ENCODE data around the gene EPM2A. TPM values are rescaled to one million over a fixed set of nuclear protein-coding genes. Genes with fewer than 3 reads are reported as not detected.

The EPM2A gene
- total and polyA plus RNA-seq, 2 experiments from 2014 or later, result 3.7 to 17.8 TPM

DNA sequence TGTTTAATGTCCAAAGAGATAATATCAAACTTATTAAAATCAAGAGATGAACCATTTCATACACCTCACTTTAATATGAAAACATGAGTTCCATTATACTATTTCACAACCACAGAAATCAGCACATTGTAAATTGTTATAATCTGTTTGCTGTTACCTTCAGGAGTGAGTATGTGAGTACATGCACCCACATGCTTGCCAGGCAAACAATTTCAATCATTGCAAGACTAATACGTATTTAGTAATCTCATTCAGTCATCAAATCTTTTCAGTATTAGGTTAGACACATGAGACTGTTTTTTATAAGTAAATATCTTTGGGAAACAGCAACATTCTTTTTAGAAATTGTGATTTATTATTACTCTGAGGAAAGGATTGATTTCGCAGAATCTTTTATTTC is 9.3 kb upstream of the EPM2A start:
- TF ChIP-seq, protein P1, sequence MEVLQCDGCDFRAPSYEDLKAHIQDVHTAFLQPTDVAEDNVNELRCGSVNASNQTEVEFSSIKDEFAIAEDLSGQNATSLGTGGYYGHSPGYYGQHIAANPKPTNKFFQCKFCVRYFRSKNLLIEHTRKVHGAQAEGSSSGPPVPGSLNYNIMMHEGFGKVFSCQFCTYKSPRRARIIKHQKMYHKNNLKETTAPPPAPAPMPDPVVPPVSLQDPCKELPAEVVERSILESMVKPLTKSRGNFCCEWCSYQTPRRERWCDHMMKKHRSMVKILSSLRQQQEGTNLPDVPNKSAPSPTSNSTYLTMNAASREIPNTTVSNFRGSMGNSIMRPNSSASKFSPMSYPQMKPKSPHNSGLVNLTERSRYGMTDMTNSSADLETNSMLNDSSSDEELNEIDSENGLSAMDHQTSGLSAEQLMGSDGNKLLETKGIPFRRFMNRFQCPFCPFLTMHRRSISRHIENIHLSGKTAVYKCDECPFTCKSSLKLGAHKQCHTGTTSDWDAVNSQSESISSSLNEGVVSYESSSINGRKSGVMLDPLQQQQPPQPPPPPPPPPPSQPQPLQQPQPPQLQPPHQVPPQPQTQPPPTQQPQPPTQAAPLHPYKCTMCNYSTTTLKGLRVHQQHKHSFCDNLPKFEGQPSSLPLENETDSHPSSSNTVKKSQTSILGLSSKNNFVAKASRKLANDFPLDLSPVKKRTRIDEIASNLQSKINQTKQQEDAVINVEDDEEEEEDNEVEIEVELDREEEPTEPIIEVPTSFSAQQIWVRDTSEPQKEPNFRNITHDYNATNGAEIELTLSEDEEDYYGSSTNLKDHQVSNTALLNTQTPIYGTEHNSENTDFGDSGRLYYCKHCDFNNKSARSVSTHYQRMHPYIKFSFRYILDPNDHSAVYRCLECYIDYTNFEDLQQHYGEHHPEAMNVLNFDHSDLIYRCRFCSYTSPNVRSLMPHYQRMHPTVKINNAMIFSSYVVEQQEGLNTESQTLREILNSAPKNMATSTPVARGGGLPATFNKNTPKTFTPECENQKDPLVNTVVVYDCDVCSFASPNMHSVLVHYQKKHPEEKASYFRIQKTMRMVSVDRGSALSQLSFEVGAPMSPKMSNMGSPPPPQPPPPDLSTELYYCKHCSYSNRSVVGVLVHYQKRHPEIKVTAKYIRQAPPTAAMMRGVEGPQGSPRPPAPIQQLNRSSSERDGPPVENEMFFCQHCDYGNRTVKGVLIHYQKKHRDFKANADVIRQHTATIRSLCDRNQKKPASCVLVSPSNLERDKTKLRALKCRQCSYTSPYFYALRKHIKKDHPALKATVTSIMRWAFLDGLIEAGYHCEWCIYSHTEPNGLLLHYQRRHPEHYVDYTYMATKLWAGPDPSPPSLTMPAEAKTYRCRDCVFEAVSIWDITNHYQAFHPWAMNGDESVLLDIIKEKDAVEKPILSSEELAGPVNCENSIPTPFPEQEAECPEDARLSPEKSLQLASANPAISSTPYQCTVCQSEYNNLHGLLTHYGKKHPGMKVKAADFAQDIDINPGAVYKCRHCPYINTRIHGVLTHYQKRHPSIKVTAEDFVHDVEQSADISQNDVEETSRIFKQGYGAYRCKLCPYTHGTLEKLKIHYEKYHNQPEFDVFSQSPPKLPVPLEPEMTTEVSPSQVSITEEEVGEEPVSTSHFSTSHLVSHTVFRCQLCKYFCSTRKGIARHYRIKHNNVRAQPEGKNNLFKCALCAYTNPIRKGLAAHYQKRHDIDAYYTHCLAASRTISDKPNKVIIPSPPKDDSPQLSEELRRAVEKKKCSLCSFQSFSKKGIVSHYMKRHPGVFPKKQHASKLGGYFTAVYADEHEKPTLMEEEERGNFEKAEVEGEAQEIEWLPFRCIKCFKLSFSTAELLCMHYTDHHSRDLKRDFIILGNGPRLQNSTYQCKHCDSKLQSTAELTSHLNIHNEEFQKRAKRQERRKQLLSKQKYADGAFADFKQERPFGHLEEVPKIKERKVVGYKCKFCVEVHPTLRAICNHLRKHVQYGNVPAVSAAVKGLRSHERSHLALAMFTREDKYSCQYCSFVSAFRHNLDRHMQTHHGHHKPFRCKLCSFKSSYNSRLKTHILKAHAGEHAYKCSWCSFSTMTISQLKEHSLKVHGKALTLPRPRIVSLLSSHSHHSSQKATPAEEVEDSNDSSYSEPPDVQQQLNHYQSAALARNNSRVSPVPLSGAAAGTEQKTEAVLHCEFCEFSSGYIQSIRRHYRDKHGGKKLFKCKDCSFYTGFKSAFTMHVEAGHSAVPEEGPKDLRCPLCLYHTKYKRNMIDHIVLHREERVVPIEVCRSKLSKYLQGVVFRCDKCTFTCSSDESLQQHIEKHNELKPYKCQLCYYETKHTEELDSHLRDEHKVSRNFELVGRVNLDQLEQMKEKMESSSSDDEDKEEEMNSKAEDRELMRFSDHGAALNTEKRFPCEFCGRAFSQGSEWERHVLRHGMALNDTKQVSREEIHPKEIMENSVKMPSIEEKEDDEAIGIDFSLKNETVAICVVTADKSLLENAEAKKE (CRISPR knock-in tag; IDR thresholded peaks at IDR 0.05), result no peak
- TF ChIP-seq ZNF331 (CRISPR knock-in tag; IDR thresholded peaks at IDR 0.05; ENCODE audit: low read depth) (no peak), CREB1 (CRISPR knock-in tag; IDR thresholded peaks at IDR 0.05; ENCODE audit: low read depth) (no peak), NANOG (IDR thresholded peaks at IDR 0.05; ENCODE audit: borderline replicate concordance) (no peak), EZH2 (IDR thresholded peaks at IDR 0.05; ENCODE audit: low read depth, unreplicated experiment) (no peak), ZNF114 (CRISPR knock-in tag; IDR thresholded peaks at IDR 0.05) (no peak), STAT1 (IDR thresholded peaks at IDR 0.05; ENCODE audit: unreplicated experiment) (no peak), POLR2AphosphoS5 (IDR thresholded peaks at IDR 0.05; ENCODE audit: low read depth) (no peak), JUNB (IDR thresholded peaks at IDR 0.05; ENCODE audit: unreplicated experiment) (no peak), EZH2phosphoT487 (IDR thresholded peaks at IDR 0.05; ENCODE audit: unreplicated experiment) (no peak)
- TF ChIP-seq, protein P2, sequence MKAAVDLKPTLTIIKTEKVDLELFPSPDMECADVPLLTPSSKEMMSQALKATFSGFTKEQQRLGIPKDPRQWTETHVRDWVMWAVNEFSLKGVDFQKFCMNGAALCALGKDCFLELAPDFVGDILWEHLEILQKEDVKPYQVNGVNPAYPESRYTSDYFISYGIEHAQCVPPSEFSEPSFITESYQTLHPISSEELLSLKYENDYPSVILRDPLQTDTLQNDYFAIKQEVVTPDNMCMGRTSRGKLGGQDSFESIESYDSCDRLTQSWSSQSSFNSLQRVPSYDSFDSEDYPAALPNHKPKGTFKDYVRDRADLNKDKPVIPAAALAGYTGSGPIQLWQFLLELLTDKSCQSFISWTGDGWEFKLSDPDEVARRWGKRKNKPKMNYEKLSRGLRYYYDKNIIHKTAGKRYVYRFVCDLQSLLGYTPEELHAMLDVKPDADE (IDR thresholded peaks at IDR 0.05), result no peak
- TF ChIP-seq, protein P3, sequence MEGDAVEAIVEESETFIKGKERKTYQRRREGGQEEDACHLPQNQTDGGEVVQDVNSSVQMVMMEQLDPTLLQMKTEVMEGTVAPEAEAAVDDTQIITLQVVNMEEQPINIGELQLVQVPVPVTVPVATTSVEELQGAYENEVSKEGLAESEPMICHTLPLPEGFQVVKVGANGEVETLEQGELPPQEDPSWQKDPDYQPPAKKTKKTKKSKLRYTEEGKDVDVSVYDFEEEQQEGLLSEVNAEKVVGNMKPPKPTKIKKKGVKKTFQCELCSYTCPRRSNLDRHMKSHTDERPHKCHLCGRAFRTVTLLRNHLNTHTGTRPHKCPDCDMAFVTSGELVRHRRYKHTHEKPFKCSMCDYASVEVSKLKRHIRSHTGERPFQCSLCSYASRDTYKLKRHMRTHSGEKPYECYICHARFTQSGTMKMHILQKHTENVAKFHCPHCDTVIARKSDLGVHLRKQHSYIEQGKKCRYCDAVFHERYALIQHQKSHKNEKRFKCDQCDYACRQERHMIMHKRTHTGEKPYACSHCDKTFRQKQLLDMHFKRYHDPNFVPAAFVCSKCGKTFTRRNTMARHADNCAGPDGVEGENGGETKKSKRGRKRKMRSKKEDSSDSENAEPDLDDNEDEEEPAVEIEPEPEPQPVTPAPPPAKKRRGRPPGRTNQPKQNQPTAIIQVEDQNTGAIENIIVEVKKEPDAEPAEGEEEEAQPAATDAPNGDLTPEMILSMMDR (conservative IDR thresholded peaks at IDR 0.05; ENCODE audit: low read depth in 2 of 2), result no peak
- TF ChIP-seq, protein P4, sequence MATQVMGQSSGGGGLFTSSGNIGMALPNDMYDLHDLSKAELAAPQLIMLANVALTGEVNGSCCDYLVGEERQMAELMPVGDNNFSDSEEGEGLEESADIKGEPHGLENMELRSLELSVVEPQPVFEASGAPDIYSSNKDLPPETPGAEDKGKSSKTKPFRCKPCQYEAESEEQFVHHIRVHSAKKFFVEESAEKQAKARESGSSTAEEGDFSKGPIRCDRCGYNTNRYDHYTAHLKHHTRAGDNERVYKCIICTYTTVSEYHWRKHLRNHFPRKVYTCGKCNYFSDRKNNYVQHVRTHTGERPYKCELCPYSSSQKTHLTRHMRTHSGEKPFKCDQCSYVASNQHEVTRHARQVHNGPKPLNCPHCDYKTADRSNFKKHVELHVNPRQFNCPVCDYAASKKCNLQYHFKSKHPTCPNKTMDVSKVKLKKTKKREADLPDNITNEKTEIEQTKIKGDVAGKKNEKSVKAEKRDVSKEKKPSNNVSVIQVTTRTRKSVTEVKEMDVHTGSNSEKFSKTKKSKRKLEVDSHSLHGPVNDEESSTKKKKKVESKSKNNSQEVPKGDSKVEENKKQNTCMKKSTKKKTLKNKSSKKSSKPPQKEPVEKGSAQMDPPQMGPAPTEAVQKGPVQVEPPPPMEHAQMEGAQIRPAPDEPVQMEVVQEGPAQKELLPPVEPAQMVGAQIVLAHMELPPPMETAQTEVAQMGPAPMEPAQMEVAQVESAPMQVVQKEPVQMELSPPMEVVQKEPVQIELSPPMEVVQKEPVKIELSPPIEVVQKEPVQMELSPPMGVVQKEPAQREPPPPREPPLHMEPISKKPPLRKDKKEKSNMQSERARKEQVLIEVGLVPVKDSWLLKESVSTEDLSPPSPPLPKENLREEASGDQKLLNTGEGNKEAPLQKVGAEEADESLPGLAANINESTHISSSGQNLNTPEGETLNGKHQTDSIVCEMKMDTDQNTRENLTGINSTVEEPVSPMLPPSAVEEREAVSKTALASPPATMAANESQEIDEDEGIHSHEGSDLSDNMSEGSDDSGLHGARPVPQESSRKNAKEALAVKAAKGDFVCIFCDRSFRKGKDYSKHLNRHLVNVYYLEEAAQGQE (IDR thresholded peaks at IDR 0.05; ENCODE audit: unreplicated experiment), result no peak
- ATAC-seq, result no peak
- Histone ChIP-seq H4K20me1 (replicated peaks; ENCODE audit: insufficient read depth) (no peaks in the 10 kb centered on the region), H3K36me3 (ENCODE audit: insufficient read depth) (no peaks in the 10 kb centered on the region), H3K4me2 (no peak overlapping the region), H3F3A (replicated peaks; ENCODE audit: low read depth) (no peaks in the 10 kb centered on the region), H2AFZ (no peak overlapping the region), H3K27ac (ENCODE audit: low read depth) (no peak overlapping the region), H3K9me2 (ENCODE audit: insufficient read depth) (no peaks in the 10 kb centered on the region; the same call in 1 of the 2 replicates), H3K79me2 (replicated peaks; ENCODE audit: insufficient read depth) (no peaks in the 10 kb centered on the region), H3K4me3 (no peak overlapping the region), H3K27me3 (ENCODE audit: insufficient read depth) (no peaks in the 10 kb centered on the region), H3K4me1 (ENCODE audit: insufficient read depth) (0 out of 2 replicates have a peak, but pooled peaks cover 3% of the 10 kb centered on the region)
- no peak overlapping the region for H3K27ac Mint-ChIP-seq
- DNase-seq (ENCODE audit: low spot score), result no peak
- H3K36me3 Mint-ChIP-seq (ENCODE audit: low read depth), result no peaks in the 10 kb centered on the region; the same call in 2 of the 3 replicates
- H3K4me1 Mint-ChIP-seq, result peaks cover 7% of the 10 kb centered on the region; the same call in 2 of the 3 replicates
- no peak overlapping the region for H3K4me3 Mint-ChIP-seq
- 0 out of 3 replicates have a peak, but pooled peaks cover 4% of the 10 kb centered on the region for H3K9me3 Mint-ChIP-seq
- H3K27me3 Mint-ChIP-seq (ENCODE audit: insufficient read depth, low read depth, poor library complexity), result no peaks in the 10 kb centered on the region
